Measurements from ENCODE around the gene PDE7B.

- TF ChIP-seq, protein P1, sequence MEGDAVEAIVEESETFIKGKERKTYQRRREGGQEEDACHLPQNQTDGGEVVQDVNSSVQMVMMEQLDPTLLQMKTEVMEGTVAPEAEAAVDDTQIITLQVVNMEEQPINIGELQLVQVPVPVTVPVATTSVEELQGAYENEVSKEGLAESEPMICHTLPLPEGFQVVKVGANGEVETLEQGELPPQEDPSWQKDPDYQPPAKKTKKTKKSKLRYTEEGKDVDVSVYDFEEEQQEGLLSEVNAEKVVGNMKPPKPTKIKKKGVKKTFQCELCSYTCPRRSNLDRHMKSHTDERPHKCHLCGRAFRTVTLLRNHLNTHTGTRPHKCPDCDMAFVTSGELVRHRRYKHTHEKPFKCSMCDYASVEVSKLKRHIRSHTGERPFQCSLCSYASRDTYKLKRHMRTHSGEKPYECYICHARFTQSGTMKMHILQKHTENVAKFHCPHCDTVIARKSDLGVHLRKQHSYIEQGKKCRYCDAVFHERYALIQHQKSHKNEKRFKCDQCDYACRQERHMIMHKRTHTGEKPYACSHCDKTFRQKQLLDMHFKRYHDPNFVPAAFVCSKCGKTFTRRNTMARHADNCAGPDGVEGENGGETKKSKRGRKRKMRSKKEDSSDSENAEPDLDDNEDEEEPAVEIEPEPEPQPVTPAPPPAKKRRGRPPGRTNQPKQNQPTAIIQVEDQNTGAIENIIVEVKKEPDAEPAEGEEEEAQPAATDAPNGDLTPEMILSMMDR (IDR thresholded peaks at IDR 0.05; ENCODE audit: control extremely low read depth in 1 of 3, insufficient read depth in 1 of 3, low read depth in 1 of 3, low read length in 3 of 3), result no peak
- TF ChIP-seq SP1 (IDR thresholded peaks at IDR 0.05; ENCODE audit: low read depth, low read length) (no peak), POLR2A (IDR thresholded peaks at IDR 0.05; ENCODE audit: control extremely low read depth in 1 of 2, low read depth in 2 of 2, low read length in 2 of 2) (no peak), ZNF274 (IDR thresholded peaks at IDR 0.05; ENCODE audit: borderline replicate concordance, extremely low read depth, low read length) (no peak), CBX5 (IDR thresholded peaks at IDR 0.05; ENCODE audit: low read depth, low read length) (no peak), POLR2AphosphoS5 (IDR thresholded peaks at IDR 0.05; ENCODE audit: low read depth, low read length) (no peak), USF2 (IDR thresholded peaks at IDR 0.05; ENCODE audit: low read length) (no peak), EZH2 (IDR thresholded peaks at IDR 0.05; ENCODE audit: low read depth, low read length, severe bottlenecking) (no peak), YY1 (IDR thresholded peaks at IDR 0.05; ENCODE audit: low read depth, low read length) (no peak), RAD21 (IDR thresholded peaks at IDR 0.05 in 1 of 2, conservative IDR thresholded peaks at IDR 0.05 in 1 of 2; ENCODE audit: low read depth in 2 of 2, low read length in 2 of 2) (no peak)
Measured at GRCh38 chr6:135853227-135853626, 1.7 kb downstream of the PDE7B start.

Data from H1 (cell line).